GM10266 (cell line): ENCODE data around the gene PSMB5.

Source experiments
- DNase-seq: peaks from one replicate; pipeline ENCODE4 v3.0.0; 2012; ENCODE audit errors: extremely low spot score
- CTCF ChIP-seq: IDR thresholded peaks from 2 replicates; pipeline ENCODE4 v1.5.1; 2012; ENCODE audit warnings: mild to moderate bottlenecking, low read depth; ENCODE audit not compliant: control insufficient read depth, insufficient read depth; ENCODE audit errors: missing control alignments

The PSMB5 gene

GRCh38 chr14:23000860-23001259 is 33.8 kb downstream of the PSMB5 start:
- TF ChIP-seq CTCF, result no peak
- no peak for DNase-seq

GRCh38 chr14:22998329-22999012 is 36.2 kb downstream of the PSMB5 start:
- no peak for DNase-seq
- TF ChIP-seq CTCF, result no peak

GRCh38 chr14:22997676-22998323 is 36.9 kb downstream of the PSMB5 start:
- TF ChIP-seq CTCF, result no peak
- DNase-seq, result no peak

GRCh38 chr14:22996768-22997654 is 37.7 kb downstream of the PSMB5 start:
- TF ChIP-seq CTCF, result no peak
- DNase-seq, result no peak

- no peak for TF ChIP-seq CTCF
Measured at GRCh38 chr14:22995889-22996625, 38.6 kb downstream of the PSMB5 start.

GRCh38 chr14:22994762-22995275 is 39.9 kb downstream of the PSMB5 start:
- DNase-seq, result peak; percentile 51
- peak; percentile 72 for TF ChIP-seq CTCF

More at GRCh38 chr14:22995889-22996625, 38.6 kb downstream of the PSMB5 start:
- no peak for DNase-seq
